ENCODE data around the gene WDR48. TPM values are rescaled to one million over a fixed set of nuclear protein-coding genes. Genes with fewer than 3 reads are reported as not detected.

Gene WDR48
- total and polyA plus RNA-seq, 8 donors: 6.3 to 25.8 (median 15.4) TPM

DNA sequence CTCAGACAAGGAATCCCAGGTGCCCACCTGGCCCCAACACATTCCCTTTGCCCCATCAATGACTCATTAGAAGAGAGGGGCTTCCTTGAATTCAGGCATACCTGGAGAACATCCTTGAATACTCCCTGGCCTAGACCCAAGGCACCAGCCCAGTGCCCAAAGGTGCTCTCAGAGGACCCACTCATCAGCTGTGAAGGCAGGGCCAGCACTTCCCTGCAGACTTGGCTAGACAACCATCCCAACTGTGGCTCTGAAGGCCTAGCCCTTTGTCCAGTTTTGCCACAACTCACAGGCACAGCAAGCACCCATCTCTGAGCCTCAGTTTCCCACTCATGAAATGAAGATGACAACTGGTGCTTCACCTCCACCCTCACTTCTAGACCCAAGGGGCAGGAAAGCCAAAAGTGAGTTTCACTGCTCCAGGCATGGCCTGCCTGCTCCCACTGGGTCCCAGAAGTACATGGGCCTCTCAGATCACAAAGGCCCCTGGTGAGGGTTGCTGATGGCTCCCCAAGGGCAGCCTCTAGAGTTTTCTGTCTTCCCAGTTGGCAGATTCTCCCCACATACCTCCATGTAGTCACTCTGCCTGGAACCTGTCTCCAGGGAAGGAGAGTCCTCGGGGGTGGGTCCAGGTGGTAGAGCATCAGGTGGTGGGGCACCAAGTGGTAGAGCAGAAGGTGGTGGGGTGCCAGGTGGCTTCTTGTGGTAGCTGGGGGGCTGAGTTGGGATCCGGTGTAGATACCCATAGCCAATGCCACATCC is 48.1 kb downstream of the WDR48 start:
- Histone ChIP-seq H3K27ac (no peak overlapping the region), H3K27me3 (no peaks in the 10 kb centered on the region), H3K4me1 (peaks cover 0 to 6% (median 0%) of the 10 kb centered on the region in 3 donors), H3K4me3 (no peak overlapping the region), H3K36me3 (peaks cover 0 to 29% (median 23%) of the 10 kb centered on the region in 3 donors), H3K9me3 (no peaks in the 10 kb centered on the region)
- WGBS, 2 donors: 92 to 94% methylated on average over 2 of the region's 2 CpGs
- DNase-seq (no peak), ATAC-seq (no peak), FAIRE-seq (no peak)
- intact Hi-C loops (cut with DNase I): no loop called here
- TF ChIP-seq, protein P1, sequence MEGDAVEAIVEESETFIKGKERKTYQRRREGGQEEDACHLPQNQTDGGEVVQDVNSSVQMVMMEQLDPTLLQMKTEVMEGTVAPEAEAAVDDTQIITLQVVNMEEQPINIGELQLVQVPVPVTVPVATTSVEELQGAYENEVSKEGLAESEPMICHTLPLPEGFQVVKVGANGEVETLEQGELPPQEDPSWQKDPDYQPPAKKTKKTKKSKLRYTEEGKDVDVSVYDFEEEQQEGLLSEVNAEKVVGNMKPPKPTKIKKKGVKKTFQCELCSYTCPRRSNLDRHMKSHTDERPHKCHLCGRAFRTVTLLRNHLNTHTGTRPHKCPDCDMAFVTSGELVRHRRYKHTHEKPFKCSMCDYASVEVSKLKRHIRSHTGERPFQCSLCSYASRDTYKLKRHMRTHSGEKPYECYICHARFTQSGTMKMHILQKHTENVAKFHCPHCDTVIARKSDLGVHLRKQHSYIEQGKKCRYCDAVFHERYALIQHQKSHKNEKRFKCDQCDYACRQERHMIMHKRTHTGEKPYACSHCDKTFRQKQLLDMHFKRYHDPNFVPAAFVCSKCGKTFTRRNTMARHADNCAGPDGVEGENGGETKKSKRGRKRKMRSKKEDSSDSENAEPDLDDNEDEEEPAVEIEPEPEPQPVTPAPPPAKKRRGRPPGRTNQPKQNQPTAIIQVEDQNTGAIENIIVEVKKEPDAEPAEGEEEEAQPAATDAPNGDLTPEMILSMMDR (IDR thresholded peaks at IDR 0.05): no peak

DNA sequence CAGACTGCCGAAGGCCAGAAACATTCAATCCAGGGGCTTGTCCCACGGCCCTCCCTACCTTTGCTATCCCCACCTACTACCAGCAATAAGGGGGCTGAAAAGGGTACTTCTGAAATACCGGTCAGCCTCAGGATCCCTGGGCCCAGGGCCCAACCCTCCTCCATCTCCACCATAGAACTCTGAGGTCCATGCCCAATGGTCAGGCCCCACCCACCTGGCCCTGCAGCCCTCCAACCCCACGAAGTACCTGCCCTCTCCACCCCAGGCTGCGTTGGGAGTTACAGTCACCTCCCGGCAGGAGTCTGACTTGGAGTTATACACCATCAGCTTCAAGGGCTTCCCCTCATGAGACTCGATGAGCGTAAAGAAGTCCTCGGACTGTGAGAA is 48.7 kb downstream of the WDR48 start:
- H3K36me3 ChIP-seq: peaks cover 0 to 25% (median 23%) of the 10 kb centered on the region in 3 donors
- FAIRE-seq: no peak
- intact Hi-C loops (cut with DNase I): no loop called here
- WGBS, 2 donors: 86 to 92% methylated on average over 9 of the region's 9 CpGs
- peaks cover 0 to 10% (median 0%) of the 10 kb centered on the region in 3 donors for H3K4me1 ChIP-seq
- no peak for ATAC-seq
- no peaks in the 10 kb centered on the region for H3K27me3 ChIP-seq
- no peak overlapping the region for H3K4me3 ChIP-seq
- no peak overlapping the region for H3K27ac ChIP-seq
- no peaks in the 10 kb centered on the region for H3K9me3 ChIP-seq
- TF ChIP-seq, protein P1 (IDR thresholded peaks at IDR 0.05): no peak
- peak in 2 of 6 donors; percentile 47 to 57 for DNase-seq

DNA sequence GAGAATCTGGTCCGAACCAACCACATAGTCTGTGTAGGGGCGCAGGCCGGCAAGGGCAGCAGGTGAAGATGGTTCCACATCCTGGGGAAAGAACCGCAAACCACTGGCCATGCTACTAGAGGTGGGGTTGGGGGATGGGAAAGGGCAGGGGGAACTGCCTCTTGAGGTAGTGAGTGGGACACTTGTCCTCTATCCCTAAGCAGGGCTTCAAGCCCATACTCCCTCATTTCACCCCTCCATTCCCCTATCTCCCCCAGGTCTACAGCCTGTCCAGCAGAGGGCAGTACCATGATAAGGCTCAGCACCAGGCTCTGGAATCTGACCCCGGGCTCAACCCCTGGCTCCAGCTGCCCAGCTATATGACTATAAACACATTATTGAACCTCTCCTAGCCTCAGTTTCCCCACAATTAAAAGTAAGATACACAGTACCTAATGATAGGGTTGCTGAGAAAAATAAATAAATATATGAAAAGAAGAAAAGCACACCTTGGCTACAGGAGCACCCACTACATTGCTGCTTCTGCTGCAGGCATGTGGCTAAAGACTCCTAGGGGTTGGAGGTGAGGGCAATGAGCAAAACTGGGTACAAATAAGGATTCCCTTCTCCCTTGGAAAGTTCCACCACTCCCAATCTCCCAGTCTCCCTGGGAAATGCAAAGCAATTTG is 49.3 kb downstream of the WDR48 start:
- FAIRE-seq: no peak
- WGBS, 2 donors: 77 to 84% methylated on average over 5 of the region's 5 CpGs
- H3K4me1 ChIP-seq: peaks cover 0 to 17% (median 0%) of the 10 kb centered on the region in 3 donors

DNA sequence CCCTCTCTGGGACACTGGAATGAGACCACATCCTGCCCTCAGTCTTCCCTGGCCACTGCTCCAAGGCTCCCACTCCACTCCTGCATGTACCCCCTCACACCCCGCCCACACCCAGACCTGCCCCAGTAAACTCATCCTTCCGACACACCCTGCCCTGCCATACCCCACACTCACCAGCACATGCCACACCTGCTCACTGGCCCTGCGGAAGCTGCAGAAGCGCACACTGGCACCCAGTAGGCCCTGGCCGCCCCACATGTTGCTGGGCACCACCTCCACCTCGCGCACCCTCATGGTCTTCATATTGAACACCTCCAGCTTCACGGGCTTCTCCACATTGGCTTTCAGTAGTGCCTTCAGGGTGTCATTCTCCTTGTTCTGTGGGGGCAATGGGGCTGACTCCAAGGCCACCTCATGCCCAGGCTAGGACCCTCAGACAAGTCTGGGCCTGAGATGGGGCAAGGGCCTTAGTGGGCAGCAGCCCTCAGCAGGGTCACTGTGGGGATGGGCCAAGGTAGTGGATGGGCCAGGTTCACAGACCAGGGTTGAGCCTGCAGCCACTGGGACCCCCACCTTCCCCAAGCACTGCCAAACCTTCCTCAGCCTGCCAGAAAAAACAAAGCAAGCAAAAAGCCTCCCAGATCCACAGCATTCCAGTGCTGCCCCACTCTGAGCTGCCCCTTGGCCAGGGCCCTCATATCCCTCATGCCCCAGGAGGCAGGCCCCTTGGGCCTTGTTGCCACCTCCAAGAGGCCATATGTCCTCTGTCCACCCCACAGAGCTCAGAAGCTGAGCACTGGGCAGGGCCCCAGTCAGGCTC is 50.9 kb downstream of the WDR48 start:
- no peaks in the 10 kb centered on the region for H3K27me3 ChIP-seq
- intact Hi-C loops (cut with DNase I): no loop called here
- peaks cover 0 to 18% (median 0%) of the 10 kb centered on the region in 3 donors for H3K4me1 ChIP-seq
- no peak for ATAC-seq
- H3K4me3 ChIP-seq: no peak overlapping the region
- H3K36me3 ChIP-seq: peaks cover 0 to 25% (median 23%) of the 10 kb centered on the region in 3 donors
- H3K27ac ChIP-seq: no peak overlapping the region
- H3K9me3 ChIP-seq: no peaks in the 10 kb centered on the region
- FAIRE-seq: no peak
- DNase-seq: peak in 2 of 6 donors; percentile 50 to 58
- WGBS, 2 donors: 91 to 97% methylated on average over 8 of the region's 8 CpGs
- TF ChIP-seq, protein P1 (IDR thresholded peaks at IDR 0.05): no peak

More for the DNA sequence above, 49.3 kb downstream of the WDR48 start:
- peaks cover 0 to 25% (median 23%) of the 10 kb centered on the region in 3 donors for H3K36me3 ChIP-seq
- DNase-seq (peak in 2 of 6 donors; percentile 49 to 51), ATAC-seq (peak; percentile 47 to 79 (median 68))
- H3K27ac ChIP-seq: no peak overlapping the region
- H3K4me3 ChIP-seq: no peak overlapping the region
- TF ChIP-seq, protein P1 (IDR thresholded peaks at IDR 0.05): peak; percentile 29 to 50 (median 42)
- intact Hi-C loops (cut with DNase I): no loop called here
- H3K9me3 ChIP-seq: no peaks in the 10 kb centered on the region
- H3K27me3 ChIP-seq: no peaks in the 10 kb centered on the region

Measured in pancreas (tissue), 10 donors.